ENCODE measurements around the gene MYBBP1A.

The MYBBP1A gene

GRCh38 chr17:4542003-4542725 is 13.0 kb downstream of the MYBBP1A start:
- H3K4me3 ChIP-seq (replicated peaks; ENCODE audit: insufficient read depth, low read length): no peak overlapping the region
- H3K27me3 ChIP-seq (ENCODE audit: insufficient read depth, poor library complexity, severe bottlenecking): no peaks in the 10 kb centered on the region
- no peak overlapping the region for H3K27ac ChIP-seq (replicated peaks)
- TF ChIP-seq POLR2AphosphoS5 (IDR thresholded peaks at IDR 0.05; ENCODE audit: low read depth): no peak
- TF ChIP-seq, protein P1, sequence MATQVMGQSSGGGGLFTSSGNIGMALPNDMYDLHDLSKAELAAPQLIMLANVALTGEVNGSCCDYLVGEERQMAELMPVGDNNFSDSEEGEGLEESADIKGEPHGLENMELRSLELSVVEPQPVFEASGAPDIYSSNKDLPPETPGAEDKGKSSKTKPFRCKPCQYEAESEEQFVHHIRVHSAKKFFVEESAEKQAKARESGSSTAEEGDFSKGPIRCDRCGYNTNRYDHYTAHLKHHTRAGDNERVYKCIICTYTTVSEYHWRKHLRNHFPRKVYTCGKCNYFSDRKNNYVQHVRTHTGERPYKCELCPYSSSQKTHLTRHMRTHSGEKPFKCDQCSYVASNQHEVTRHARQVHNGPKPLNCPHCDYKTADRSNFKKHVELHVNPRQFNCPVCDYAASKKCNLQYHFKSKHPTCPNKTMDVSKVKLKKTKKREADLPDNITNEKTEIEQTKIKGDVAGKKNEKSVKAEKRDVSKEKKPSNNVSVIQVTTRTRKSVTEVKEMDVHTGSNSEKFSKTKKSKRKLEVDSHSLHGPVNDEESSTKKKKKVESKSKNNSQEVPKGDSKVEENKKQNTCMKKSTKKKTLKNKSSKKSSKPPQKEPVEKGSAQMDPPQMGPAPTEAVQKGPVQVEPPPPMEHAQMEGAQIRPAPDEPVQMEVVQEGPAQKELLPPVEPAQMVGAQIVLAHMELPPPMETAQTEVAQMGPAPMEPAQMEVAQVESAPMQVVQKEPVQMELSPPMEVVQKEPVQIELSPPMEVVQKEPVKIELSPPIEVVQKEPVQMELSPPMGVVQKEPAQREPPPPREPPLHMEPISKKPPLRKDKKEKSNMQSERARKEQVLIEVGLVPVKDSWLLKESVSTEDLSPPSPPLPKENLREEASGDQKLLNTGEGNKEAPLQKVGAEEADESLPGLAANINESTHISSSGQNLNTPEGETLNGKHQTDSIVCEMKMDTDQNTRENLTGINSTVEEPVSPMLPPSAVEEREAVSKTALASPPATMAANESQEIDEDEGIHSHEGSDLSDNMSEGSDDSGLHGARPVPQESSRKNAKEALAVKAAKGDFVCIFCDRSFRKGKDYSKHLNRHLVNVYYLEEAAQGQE (IDR thresholded peaks at IDR 0.05; ENCODE audit: insufficient replicate concordance, low read depth): no peak
- no peak for TF ChIP-seq SPI1 (IDR thresholded peaks at IDR 0.05; ENCODE audit: borderline replicate concordance, low read depth)
- TF ChIP-seq GABPA (IDR thresholded peaks at IDR 0.05; ENCODE audit: low read depth): no peak
- TF ChIP-seq, protein P2, sequence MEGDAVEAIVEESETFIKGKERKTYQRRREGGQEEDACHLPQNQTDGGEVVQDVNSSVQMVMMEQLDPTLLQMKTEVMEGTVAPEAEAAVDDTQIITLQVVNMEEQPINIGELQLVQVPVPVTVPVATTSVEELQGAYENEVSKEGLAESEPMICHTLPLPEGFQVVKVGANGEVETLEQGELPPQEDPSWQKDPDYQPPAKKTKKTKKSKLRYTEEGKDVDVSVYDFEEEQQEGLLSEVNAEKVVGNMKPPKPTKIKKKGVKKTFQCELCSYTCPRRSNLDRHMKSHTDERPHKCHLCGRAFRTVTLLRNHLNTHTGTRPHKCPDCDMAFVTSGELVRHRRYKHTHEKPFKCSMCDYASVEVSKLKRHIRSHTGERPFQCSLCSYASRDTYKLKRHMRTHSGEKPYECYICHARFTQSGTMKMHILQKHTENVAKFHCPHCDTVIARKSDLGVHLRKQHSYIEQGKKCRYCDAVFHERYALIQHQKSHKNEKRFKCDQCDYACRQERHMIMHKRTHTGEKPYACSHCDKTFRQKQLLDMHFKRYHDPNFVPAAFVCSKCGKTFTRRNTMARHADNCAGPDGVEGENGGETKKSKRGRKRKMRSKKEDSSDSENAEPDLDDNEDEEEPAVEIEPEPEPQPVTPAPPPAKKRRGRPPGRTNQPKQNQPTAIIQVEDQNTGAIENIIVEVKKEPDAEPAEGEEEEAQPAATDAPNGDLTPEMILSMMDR (IDR thresholded peaks at IDR 0.05; ENCODE audit: insufficient read depth, low read length): no peak
- DNase-seq (ENCODE audit: low read depth in 1 of 2, low spot score in 1 of 2): no peak

- Histone ChIP-seq H3K4me3 (replicated peaks; ENCODE audit: insufficient read depth, low read length) (no peak overlapping the region), H3K27ac (replicated peaks) (no peak overlapping the region), H3K27me3 (ENCODE audit: insufficient read depth, poor library complexity, severe bottlenecking) (no peaks in the 10 kb centered on the region)
- no peak for DNase-seq (ENCODE audit: low read depth in 1 of 2, low spot score in 1 of 2)
- no peak for TF ChIP-seq GABPA (IDR thresholded peaks at IDR 0.05; ENCODE audit: low read depth)
- TF ChIP-seq, protein P1 (IDR thresholded peaks at IDR 0.05; ENCODE audit: insufficient replicate concordance, low read depth): no peak
- TF ChIP-seq POLR2AphosphoS5 (IDR thresholded peaks at IDR 0.05; ENCODE audit: low read depth): no peak
- TF ChIP-seq SPI1 (IDR thresholded peaks at IDR 0.05; ENCODE audit: borderline replicate concordance, low read depth): no peak
- TF ChIP-seq, protein P2 (IDR thresholded peaks at IDR 0.05; ENCODE audit: insufficient read depth, low read length): no peak
These were observed 13.7 kb downstream of the MYBBP1A start for GRCh38 chr17:4541328-4542002.

GRCh38 chr17:4540687-4541327 is 14.4 kb downstream of the MYBBP1A start:
- Histone ChIP-seq H3K27ac (replicated peaks) (no peak overlapping the region), H3K27me3 (ENCODE audit: insufficient read depth, poor library complexity, severe bottlenecking) (no peaks in the 10 kb centered on the region), H3K4me3 (replicated peaks; ENCODE audit: insufficient read depth, low read length) (no peak overlapping the region)
- TF ChIP-seq, protein P2 (IDR thresholded peaks at IDR 0.05; ENCODE audit: insufficient read depth, low read length): no peak
- no peak for TF ChIP-seq POLR2AphosphoS5 (IDR thresholded peaks at IDR 0.05; ENCODE audit: low read depth)
- TF ChIP-seq SPI1 (IDR thresholded peaks at IDR 0.05; ENCODE audit: borderline replicate concordance, low read depth): no peak
- TF ChIP-seq, protein P1 (IDR thresholded peaks at IDR 0.05; ENCODE audit: insufficient replicate concordance, low read depth): no peak
- TF ChIP-seq GABPA (IDR thresholded peaks at IDR 0.05; ENCODE audit: low read depth): no peak
- no peak for DNase-seq (ENCODE audit: low read depth in 1 of 2, low spot score in 1 of 2)
